Bronchial epithelial cell (primary cell): Measurements from ENCODE around the gene PPARG. TPM values are rescaled to one million over a fixed set of nuclear protein-coding genes. Genes with fewer than 3 reads are reported as not detected.
A peak's percentile ranks its signal among the peaks of the same experiment; 100 is the strongest.

ENCODE experiments used
- DNase-seq: peaks from one replicate; pipeline ENCODE4 v3.0.0-alpha.2; 2010; ENCODE audit warnings: low read depth
- FAIRE-seq: peaks from 2 replicates; lab custom pipeline; 2011; peaks lifted over from hg19 to GRCh38; lab: Jason Lieb, UNC
- H3K27me3 ChIP-seq: 2 replicates; pipeline ENCODE4 v1.5.1; 2011; ENCODE audit warnings: low read length; ENCODE audit not compliant: control insufficient read depth, insufficient read depth
- H3K36me3 ChIP-seq: 2 replicates; pipeline ENCODE4 v1.5.1; 2011; ENCODE audit warnings: low read length; ENCODE audit not compliant: control insufficient read depth, insufficient read depth
- H3K4me3 ChIP-seq: 2 replicates; pipeline ENCODE4 v1.5.1; 2011; ENCODE audit warnings: mild to moderate bottlenecking, low read depth, low read length, control low read depth
- total RNA-seq: library from RNA; depleted of rRNA; stranded (reverse); fragments of >200 nt; gene quantifications from 2 replicates; pipeline ENCODE4 v1.2.1, GENCODE V29; 2014
- TF ChIP-seq, protein P1 (sequence below): IDR thresholded peaks from 2 replicates; pipeline ENCODE4 v1.5.1; 2011; ENCODE audit warnings: mild to moderate bottlenecking, moderate library complexity, low read length, control low read depth, inconsistent platforms; ENCODE audit not compliant: insufficient read depth, severe bottlenecking

PPARG gene
- total RNA-seq, 1 donor from 2014 or later: 14.5 TPM

DNA sequence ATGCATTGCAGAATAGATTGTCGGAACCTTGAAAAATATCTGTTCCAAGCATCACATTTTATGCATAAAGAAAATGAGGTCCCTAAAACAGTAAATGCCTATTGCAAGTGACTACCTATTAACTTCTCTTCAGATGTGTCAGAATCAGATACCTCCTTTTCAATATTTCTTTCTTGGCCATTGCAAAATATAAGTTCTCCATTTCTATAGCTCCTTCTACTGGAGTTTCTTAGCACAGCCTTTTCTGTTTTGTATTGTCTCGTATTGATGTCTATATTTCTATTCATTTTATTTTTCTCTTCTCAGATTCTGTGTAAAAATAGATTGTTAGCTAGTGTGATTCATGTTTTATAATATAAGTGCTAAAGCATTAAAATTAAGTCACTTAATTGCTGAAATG lies 63.4 kb downstream of the PPARG start:
- FAIRE-seq (no peak), DNase-seq (no peak)
- Histone ChIP-seq H3K4me3 (no peak overlapping the region), H3K27me3 (no peaks in the 10 kb centered on the region), H3K36me3 (no peaks in the 10 kb centered on the region)
- TF ChIP-seq, protein P1, sequence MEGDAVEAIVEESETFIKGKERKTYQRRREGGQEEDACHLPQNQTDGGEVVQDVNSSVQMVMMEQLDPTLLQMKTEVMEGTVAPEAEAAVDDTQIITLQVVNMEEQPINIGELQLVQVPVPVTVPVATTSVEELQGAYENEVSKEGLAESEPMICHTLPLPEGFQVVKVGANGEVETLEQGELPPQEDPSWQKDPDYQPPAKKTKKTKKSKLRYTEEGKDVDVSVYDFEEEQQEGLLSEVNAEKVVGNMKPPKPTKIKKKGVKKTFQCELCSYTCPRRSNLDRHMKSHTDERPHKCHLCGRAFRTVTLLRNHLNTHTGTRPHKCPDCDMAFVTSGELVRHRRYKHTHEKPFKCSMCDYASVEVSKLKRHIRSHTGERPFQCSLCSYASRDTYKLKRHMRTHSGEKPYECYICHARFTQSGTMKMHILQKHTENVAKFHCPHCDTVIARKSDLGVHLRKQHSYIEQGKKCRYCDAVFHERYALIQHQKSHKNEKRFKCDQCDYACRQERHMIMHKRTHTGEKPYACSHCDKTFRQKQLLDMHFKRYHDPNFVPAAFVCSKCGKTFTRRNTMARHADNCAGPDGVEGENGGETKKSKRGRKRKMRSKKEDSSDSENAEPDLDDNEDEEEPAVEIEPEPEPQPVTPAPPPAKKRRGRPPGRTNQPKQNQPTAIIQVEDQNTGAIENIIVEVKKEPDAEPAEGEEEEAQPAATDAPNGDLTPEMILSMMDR: no peak

GRCh38 chr3:12352755-12353154 lies 63.9 kb downstream of the PPARG start:
- TF ChIP-seq, protein P1: no peak
- no peaks in the 10 kb centered on the region for H3K27me3 ChIP-seq
- no peaks in the 10 kb centered on the region for H3K36me3 ChIP-seq
- no peak for FAIRE-seq
- no peak overlapping the region for H3K4me3 ChIP-seq
- no peak for DNase-seq

GRCh38 chr3:12353796-12354525 lies 65.1 kb downstream of the PPARG start:
- no peaks in the 10 kb centered on the region for H3K27me3 ChIP-seq
- no peak overlapping the region for H3K4me3 ChIP-seq
- TF ChIP-seq, protein P1: no peak
- H3K36me3 ChIP-seq: no peaks in the 10 kb centered on the region
- DNase-seq: peak; percentile 29
- FAIRE-seq: no peak

DNA sequence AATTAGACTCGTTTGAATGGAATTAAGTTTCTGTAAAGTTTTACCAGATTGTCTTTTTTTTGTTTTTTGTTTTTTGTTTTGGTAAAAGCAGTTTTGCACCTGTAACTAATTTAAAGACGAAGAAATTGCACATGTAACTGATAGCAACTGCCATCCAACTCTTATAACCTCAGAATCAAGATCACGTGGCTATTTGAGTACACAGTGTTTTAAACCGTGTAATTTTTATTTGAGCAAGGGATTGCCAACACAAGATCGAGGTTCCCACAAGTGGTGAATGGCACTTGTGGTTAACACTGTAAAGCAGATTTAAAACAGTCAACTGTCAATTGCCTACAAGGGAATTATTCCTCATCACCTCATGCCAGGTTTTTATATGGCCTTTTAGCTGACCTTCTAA lies 67.3 kb downstream of the PPARG start:
- H3K4me3 ChIP-seq: no peak overlapping the region
- no peaks in the 10 kb centered on the region for H3K36me3 ChIP-seq
- H3K27me3 ChIP-seq: no peaks in the 10 kb centered on the region
- no peak for DNase-seq
- no peak for FAIRE-seq
- TF ChIP-seq, protein P1: no peak

DNA sequence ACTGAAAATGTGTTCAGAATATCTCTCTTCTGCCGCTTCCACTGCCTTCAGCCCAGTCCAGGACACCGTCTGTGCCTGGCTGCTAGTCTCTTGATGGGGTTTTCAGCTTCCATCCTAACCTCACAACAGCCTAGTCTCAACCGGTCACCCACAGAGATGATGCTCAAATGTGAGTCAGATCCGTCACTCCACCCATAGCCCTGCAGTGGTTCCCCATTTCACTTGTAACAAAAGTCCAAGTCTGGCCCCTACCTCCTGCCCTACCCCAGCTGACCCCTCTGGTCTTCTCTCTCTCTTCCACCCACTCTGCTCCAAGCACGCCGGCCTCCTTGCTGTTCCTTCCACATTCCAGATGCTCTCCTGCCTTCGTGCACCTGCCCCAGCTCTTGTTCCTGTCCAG lies 68.1 kb downstream of the PPARG start:
- TF ChIP-seq, protein P1: no peak
- H3K27me3 ChIP-seq: no peaks in the 10 kb centered on the region
- DNase-seq: no peak
- no peaks in the 10 kb centered on the region for H3K36me3 ChIP-seq
- no peak for FAIRE-seq
- no peak overlapping the region for H3K4me3 ChIP-seq

- TF ChIP-seq, protein P1: no peak
- Histone ChIP-seq H3K27me3 (no peaks in the 10 kb centered on the region), H3K36me3 (no peaks in the 10 kb centered on the region), H3K4me3 (no peak overlapping the region)
- no peak for FAIRE-seq
- no peak for DNase-seq
Observed at GRCh38 chr3:12357456-12357855, 68.6 kb downstream of the PPARG start.
